Amniotic epithelial cell (primary cell): ENCODE results near the gene NR2F2.
"Not testable (repeated sequence)": the region's sequence is repeated elsewhere in the genome, so short reads cannot be mapped to it uniquely, and the experiment has no call there.

Source experiments
- DNase-seq: peaks from one replicate; pipeline ENCODE4 v3.0.0-alpha.2; 2010; ENCODE audit warnings: low read depth

The NR2F2 gene

GRCh38 chr15:96367311-96368200 lies 37.1 kb downstream of the NR2F2 start:
- no peak for DNase-seq

- DNase-seq, result no peak
Observed at GRCh38 chr15:96369351-96369750, 38.9 kb downstream of the NR2F2 start.

GRCh38 chr15:96369825-96370621 lies 39.5 kb downstream of the NR2F2 start:
- DNase-seq, result no peak

GRCh38 chr15:96372554-96372953 lies 42.1 kb downstream of the NR2F2 start:
- DNase-seq, result no peak

- DNase-seq, result no peak
Observed at GRCh38 chr15:96374499-96374898, 44.0 kb downstream of the NR2F2 start.

GRCh38 chr15:96379592-96379991 lies 49.1 kb downstream of the NR2F2 start:
- DNase-seq, result not testable (repeated sequence)

GRCh38 chr15:96381463-96381862 lies 51.0 kb downstream of the NR2F2 start:
- DNase-seq, result no peak

- no peak for DNase-seq
Observed at GRCh38 chr15:96385195-96385594, 54.7 kb downstream of the NR2F2 start.

- DNase-seq, result no peak
Observed at GRCh38 chr15:96388673-96389072, 58.2 kb downstream of the NR2F2 start.
